Stimulated activated effector memory CD8-positive, alpha-beta T cell treated with anti-CD3 and anti-CD28 coated beads, Interleukin-12 subunit alpha, Interleukin-12 subunit beta, amount 100 ng/mL, for 72 hours (primary cell): Measurements from ENCODE around the gene OR6N2.

ENCODE experiments used
- ATAC-seq: fragments of 150-1000 bp; cut with Tn5 transposase; 2 replicates; pipeline ENCODE4 v1.10.0; 2021
- DNase-seq, 2 donors: peaks; one replicate each; pipeline ENCODE4 v3.0.0; 2021 to 2022; ENCODE audit warnings: low spot score in 2 of 2
- H3K27ac Mint-ChIP-seq: one replicate; pipeline ENCODE4 v1.8.0; 2022; ENCODE audit warnings: mild to moderate bottlenecking, mixed read lengths
- H3K36me3 Mint-ChIP-seq: one replicate; pipeline ENCODE4 v1.8.0; 2022; ENCODE audit warnings: mild to moderate bottlenecking, mixed read lengths
- H3K4me1 Mint-ChIP-seq: one replicate; pipeline ENCODE4 v1.8.0; 2022; ENCODE audit warnings: mixed read lengths
- H3K4me3 Mint-ChIP-seq: one replicate; pipeline ENCODE4 v1.8.0; 2022; ENCODE audit warnings: mild to moderate bottlenecking, mixed read lengths
- H3K9me3 Mint-ChIP-seq: one replicate; pipeline ENCODE4 v1.8.0; 2022; ENCODE audit warnings: mixed read lengths

Gene OR6N2, protein sequence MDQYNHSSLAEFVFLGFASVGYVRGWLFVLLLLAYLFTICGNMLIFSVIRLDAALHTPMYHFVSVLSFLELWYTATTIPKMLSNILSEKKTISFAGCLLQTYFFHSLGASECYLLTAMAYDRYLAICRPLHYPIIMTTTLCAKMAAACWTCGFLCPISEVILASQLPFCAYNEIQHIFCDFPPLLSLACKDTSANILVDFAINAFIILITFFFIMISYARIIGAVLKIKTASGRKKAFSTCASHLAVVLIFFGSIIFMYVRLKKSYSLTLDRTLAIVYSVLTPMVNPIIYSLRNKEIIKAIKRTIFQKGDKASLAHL

DNA sequence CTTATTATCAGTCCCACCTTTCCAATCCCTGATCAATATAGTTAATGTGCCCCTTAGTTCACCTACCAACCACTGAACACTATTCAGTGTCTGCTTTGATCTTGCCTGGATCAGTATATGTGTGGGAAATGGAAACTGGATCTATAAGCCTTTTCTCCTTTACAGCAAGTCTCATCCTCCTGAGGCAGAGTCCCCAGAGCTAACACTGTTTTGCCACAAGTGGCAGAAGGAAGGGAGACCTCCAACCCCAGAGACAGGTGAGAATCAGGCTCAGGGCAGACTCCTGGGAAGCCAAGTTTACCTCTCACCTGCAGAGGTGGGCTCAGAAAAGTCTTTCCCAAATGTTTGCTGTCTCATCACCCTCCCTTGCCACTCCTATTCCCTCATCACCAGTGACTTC is at the start of gene OR6N2:
TSS of gene OR6N2 (minus strand) at position 101 of the 400 bp plus-strand sequence. CDS start 3,569 bp downstream, outside the sequence.
- H3K27ac Mint-ChIP-seq: no peak within 1 kb of the TSS

DNA sequence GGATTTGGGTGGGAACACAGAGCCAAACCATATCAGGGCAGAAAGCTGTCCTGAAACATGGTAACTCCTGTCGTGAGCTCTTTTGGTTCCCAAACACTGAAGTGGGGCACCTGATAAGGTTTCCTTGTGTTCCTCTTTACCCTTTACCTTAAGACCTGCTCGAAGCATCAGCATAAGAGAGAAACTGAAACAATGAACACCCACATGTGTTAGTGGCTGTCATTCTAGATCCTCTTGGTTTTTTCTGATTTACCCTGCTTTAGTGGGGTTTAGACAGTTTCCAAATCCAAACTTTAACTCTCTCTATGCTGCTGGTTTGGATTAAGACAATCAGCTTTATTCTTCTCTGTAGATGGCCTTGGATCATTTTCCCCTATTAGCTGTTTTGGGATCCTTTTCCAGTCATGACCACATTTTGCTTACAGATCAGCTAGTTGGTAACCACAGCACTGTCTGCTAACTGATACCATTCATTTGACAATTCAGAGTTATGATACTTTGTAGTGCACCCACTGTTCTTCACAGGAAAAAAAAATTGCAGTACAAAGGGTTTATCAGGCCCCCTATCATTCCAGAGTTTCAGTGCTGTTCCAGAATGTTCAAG is 49.2 kb upstream of the OR6N2 start:
- H3K27ac Mint-ChIP-seq: no peak overlapping the region
- peaks cover 16% of the 10 kb centered on the region for H3K9me3 Mint-ChIP-seq
- peaks cover 11% of the 10 kb centered on the region for H3K4me1 Mint-ChIP-seq
- ATAC-seq (peak; percentile 83), DNase-seq (no peak)
- H3K4me3 Mint-ChIP-seq: peak overlapping the region; percentile 12
- no peaks in the 10 kb centered on the region for H3K36me3 Mint-ChIP-seq

More for the DNA sequence above, at the start of gene OR6N2:
- DNase-seq: no peak
- Mint-ChIP-seq H3K36me3 (no peaks in the 10 kb centered on the region), H3K4me1 (peaks cover 9% of the 10 kb centered on the region), H3K4me3 (no peak within 1 kb of the TSS), H3K9me3 (no peaks in the 10 kb centered on the region)
- ATAC-seq: no peak

DNA sequence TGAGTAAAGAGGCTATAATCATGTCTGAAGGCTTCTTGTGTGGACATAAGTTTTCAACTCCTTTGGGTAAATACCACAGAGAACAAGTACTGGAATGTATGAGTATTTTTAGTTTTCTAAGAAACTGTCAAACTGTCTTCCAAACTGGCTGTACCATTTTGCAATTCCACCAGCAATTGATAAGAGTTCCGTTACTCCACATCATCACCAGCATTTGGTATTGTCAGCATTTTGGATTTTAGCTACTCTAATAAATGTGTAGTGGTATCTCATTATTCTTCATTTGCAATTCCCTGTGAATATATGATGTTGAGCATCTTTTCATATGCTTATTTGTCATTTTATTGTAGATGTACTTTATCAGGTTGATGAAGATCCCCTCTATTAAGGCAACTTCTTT is 40.7 kb upstream of the OR6N2 start:
- no peak overlapping the region for H3K27ac Mint-ChIP-seq
- DNase-seq: no peak
- no peaks in the 10 kb centered on the region for H3K36me3 Mint-ChIP-seq
- no peaks in the 10 kb centered on the region for H3K9me3 Mint-ChIP-seq
- no peak for ATAC-seq
- H3K4me1 Mint-ChIP-seq: peaks cover 29% of the 10 kb centered on the region
- no peak overlapping the region for H3K4me3 Mint-ChIP-seq

DNA sequence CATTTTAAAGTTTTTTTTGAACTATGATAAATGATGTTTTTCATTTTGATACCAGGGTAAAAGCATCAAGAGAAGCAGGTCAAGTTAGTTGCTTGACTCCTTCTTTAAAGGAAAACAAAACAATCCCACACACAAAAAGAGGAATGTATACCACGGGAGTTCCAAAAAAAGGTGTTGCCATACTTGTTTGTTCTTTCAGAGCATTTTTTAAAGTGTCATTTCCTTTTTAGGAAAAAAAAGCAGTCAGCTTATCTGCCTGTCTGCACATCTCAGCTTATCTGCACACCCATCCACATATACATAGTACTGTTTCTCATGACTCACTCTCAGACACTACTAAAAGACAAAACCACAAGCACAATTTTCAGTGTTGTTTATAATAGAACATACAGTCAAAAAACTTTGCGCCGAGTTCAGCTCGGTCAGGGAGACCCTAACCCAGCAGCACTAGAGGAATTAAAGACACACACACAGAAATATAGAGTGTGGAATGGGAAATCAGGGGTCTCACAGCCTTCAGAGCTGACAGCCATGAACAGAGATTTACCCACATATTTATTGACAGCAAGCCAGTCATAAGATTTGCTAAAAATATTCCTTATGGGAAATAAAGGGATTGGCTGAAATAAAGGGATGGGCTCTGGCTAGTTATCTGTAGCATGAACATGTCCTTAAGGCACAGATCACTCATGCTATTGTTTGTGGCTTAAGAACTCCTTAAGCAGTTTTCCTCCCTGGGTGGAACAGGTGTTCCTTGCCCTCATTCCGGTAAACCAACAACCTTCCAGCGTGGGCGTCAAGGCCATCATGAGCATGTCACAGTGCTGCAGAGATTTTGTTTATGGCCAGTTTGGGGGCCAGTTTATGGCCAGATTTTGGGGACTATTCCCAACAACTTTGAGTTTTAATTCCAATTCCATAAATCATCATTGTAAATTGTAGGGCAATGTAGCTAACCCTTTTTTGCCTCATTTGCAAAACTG is 38.7 kb upstream of the OR6N2 start:
- ATAC-seq (peak; percentile 100), DNase-seq (no peak)
- Mint-ChIP-seq H3K27ac (peak overlapping the region; percentile 53), H3K4me1 (peaks cover 29% of the 10 kb centered on the region), H3K9me3 (no peaks in the 10 kb centered on the region), H3K4me3 (peak overlapping the region; percentile 37), H3K36me3 (no peaks in the 10 kb centered on the region)

DNA sequence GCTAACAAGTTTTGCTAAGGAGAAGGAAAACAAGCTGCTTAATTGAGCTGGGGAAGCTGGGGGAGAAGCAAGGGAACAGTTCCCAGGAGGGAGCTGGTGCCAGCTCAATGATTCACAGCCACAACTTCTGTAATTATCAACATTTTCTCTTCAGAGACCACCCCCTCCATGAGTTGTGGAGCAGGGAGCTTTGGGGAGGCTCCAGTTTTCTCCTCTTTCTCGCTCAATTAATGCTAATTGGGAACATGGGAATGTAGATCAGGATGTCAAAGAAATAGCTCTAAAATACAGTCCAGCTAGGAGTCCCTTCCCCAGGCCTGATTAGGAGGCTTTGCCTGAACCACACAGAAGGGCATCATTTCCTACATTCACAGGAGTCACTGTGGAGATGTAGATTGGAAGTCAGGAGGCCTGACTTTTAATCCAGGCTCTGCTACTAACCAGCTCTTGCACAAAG is 38.0 kb upstream of the OR6N2 start:
- no peaks in the 10 kb centered on the region for H3K9me3 Mint-ChIP-seq
- H3K4me1 Mint-ChIP-seq: peaks cover 29% of the 10 kb centered on the region
- H3K4me3 Mint-ChIP-seq: peak overlapping the region; percentile 37
- DNase-seq (no peak), ATAC-seq (peak; percentile 48)
- H3K27ac Mint-ChIP-seq: peak overlapping the region; percentile 53
- no peaks in the 10 kb centered on the region for H3K36me3 Mint-ChIP-seq

DNA sequence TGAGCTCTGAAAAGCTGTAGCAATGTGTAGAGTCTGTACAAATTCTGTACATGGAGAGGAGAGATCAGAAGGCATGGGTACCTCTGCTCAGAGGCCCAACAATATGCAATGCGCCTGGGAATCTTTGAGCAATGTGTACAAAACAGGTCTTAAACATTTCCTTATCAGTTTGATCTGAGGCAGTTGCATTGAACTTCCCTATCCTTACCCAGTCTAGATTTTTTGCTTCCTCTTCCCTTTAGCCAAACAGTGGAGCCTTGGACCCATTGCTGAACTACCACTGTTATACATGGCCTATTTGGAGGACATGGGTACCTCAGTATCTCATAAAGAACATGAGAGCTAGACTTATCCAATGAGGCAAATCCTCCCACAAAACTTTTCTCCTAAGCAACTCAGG is 37.6 kb upstream of the OR6N2 start:
- H3K4me3 Mint-ChIP-seq: peak overlapping the region; percentile 37
- DNase-seq (no peak), ATAC-seq (no peak)
- H3K9me3 Mint-ChIP-seq: no peaks in the 10 kb centered on the region
- no peaks in the 10 kb centered on the region for H3K36me3 Mint-ChIP-seq
- H3K27ac Mint-ChIP-seq: peak overlapping the region; percentile 53
- H3K4me1 Mint-ChIP-seq: peaks cover 29% of the 10 kb centered on the region

DNA sequence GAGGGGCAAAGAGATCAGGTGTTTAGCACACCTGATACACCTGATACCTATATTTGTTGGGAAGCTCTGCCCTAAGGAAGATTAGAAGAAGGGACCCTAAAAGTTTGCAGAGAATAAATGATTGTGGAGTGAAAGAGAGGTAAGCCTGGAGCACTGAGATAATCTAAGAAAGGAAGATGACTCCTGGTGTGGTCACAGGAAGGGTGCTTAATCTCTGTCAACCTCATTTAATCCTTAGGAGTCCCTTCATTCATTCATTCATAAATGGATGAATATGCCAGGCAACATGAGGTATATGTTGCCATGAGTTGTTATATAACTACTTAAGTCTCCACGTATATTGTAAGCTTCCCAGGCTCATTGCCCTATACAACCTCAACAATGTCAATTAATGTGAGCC is 34.0 kb upstream of the OR6N2 start:
- Mint-ChIP-seq H3K27ac (no peak overlapping the region), H3K36me3 (no peaks in the 10 kb centered on the region), H3K4me3 (no peak overlapping the region), H3K9me3 (no peaks in the 10 kb centered on the region), H3K4me1 (peaks cover 27% of the 10 kb centered on the region)
- DNase-seq: no peak
- ATAC-seq: no peak

DNA sequence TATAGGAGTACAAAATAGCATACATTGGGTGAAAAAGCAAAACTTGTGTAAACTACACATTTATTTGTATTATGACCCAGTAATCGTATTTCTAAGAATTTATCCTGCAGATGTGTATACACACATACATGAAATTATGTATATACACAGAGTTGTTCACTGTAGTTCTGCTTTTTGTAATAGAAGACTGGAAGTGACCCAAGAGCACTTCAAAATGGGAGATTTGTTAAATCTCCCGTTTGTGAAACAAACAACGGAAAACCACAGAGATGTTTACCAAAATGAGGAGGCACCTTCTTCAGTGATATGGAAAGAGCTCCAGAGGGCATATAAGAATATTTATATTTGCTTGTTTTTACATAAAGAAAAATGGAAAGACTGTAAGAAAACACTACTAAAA is 32.2 kb upstream of the OR6N2 start:
- DNase-seq (no peak), ATAC-seq (no peak)
- Mint-ChIP-seq H3K9me3 (no peaks in the 10 kb centered on the region), H3K4me3 (no peak overlapping the region), H3K27ac (no peak overlapping the region), H3K36me3 (no peaks in the 10 kb centered on the region), H3K4me1 (peaks cover 9% of the 10 kb centered on the region)

DNA sequence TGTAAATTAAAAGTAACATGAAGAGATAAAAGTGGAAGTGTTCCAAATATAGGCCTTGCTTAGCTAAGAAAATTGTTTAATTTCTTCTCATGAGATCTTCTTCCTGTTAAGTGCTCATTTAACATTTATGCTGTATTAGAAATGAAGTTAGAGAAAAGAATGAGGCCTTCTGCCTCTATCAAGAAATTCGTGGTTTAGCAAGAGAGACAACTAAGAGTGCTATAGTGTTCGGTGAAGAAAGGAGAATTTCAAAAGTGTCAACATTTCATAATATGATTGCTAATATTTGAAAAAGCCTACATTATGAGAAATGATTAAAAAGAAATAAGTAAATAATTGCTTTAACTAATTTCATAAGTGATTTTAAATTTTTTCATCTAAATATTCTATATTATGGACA is 31.3 kb upstream of the OR6N2 start:
- H3K4me3 Mint-ChIP-seq: no peak overlapping the region
- H3K27ac Mint-ChIP-seq: no peak overlapping the region
- no peaks in the 10 kb centered on the region for H3K9me3 Mint-ChIP-seq
- H3K36me3 Mint-ChIP-seq: no peaks in the 10 kb centered on the region
- peaks cover under 1% of the 10 kb centered on the region for H3K4me1 Mint-ChIP-seq
- no peak for ATAC-seq
- no peak for DNase-seq

DNA sequence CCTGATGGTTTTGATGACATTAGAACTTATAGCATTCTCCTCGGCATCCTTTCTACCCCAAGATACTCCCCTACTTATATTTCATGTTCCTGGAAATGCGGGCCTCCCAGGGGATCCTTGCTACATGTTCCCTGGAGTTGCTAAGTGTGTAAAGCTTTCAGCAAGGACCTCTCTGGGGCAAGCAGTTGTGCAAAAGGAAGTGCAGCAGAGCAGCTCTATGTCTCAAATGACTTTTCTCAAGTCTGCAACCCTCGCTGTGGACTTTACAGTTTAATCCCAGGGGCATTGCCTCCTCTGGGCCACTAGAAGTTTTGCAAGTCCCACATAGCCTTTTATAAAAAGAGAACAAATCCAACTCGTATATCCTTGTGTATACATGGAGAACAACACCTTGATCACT is 29.3 kb upstream of the OR6N2 start:
- DNase-seq: no peak
- Mint-ChIP-seq H3K36me3 (no peaks in the 10 kb centered on the region), H3K27ac (no peak overlapping the region), H3K4me1 (no peaks in the 10 kb centered on the region), H3K4me3 (no peak overlapping the region), H3K9me3 (no peaks in the 10 kb centered on the region)
- no peak for ATAC-seq

DNA sequence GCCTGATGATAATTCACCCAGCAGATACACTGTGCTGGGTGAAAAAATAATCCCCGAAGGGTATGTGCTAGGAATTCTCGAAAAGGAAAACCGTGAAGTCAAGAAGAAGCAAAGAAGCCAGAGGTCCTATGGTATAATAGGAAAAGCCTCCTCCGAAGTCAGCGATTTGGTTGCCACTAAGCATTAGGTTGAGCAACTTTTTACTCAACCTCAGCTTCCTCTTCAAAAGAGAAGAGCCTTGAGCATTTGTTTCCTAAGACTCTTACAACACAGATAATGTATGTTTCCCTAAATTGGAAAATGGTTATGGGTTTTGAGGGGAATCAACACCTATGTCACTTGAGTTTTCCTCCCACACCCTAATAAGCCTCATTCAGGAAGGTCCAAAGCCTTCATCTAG is 28.9 kb upstream of the OR6N2 start:
- DNase-seq: no peak
- Mint-ChIP-seq H3K4me3 (no peak overlapping the region), H3K4me1 (no peaks in the 10 kb centered on the region), H3K27ac (no peak overlapping the region), H3K9me3 (no peaks in the 10 kb centered on the region), H3K36me3 (no peaks in the 10 kb centered on the region)
- no peak for ATAC-seq

DNA sequence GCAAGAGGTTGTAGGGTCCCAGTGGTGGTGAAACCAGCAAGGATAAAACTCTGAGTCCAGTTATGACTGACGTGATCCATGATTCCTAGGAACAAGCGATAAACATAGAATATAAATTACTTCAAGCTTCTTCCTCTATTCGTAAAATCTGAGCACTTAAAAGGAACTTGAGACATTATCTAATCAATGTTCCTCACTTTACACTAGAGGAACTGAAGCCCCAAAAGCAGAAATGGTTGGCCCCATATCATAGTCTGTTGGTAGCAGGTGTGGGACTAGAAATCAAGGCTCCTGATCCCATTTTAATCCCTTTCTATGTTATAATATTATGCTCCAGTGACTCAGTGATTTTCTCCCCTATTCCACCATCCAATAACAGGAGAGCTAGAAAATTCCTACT is 28.3 kb upstream of the OR6N2 start:
- H3K9me3 Mint-ChIP-seq: no peaks in the 10 kb centered on the region
- no peaks in the 10 kb centered on the region for H3K36me3 Mint-ChIP-seq
- no peak overlapping the region for H3K27ac Mint-ChIP-seq
- DNase-seq (no peak), ATAC-seq (no peak)
- H3K4me3 Mint-ChIP-seq: no peak overlapping the region
- H3K4me1 Mint-ChIP-seq: no peaks in the 10 kb centered on the region

DNA sequence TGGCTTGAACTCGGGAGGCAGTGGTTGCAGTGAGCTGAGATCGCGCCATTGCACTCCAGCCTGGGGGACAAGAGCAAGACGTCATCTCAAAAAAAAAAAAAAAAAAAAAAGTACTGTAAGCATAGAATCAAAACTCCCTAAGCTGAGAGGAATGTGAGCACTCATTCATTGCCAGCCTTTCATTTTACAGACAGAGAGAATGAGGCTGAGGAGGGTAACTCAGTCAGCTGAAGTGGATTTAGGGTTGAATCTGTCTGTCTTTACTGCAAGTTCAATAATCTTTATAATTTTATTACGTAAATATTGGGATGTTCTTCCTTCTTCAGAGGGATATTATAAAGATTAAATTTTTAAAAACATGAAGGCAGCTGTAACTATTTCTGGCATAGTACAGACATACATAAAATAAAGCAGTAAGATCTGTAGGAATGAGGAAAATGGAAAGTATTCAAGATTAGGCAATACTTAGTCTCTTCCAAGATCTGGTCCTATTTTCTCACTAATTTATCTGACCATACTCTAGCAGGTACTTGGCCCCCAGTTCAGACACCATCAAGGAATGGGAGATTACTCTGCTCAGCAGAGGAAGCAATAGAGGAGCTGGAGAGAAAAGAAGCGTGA is 26.0 kb upstream of the OR6N2 start:
- Mint-ChIP-seq H3K27ac (no peak overlapping the region), H3K4me3 (no peak overlapping the region), H3K36me3 (no peaks in the 10 kb centered on the region), H3K9me3 (no peaks in the 10 kb centered on the region), H3K4me1 (no peaks in the 10 kb centered on the region)
- DNase-seq (no peak), ATAC-seq (no peak)

DNA sequence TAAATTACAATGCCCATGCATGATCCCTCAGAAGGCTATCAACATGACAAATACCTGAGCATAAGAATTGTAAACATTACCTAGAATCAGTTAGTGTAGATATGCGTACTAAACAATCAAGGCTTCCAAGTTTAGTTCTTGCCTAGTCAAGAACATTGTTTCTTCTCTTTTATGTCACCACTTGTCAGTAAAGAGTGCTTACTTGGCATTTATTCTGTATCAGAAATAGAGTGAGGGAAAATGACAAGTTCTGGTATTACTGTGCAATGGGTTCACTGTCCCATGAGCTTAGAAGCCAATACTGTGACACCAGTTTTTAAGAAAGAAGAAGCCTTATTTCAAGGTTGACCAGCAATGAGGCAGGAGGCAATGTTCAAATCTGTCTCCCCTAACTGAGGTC is 22.7 kb upstream of the OR6N2 start:
- H3K4me3 Mint-ChIP-seq: no peak overlapping the region
- no peaks in the 10 kb centered on the region for H3K36me3 Mint-ChIP-seq
- no peak overlapping the region for H3K27ac Mint-ChIP-seq
- ATAC-seq: no peak
- DNase-seq: no peak
- H3K9me3 Mint-ChIP-seq: no peaks in the 10 kb centered on the region
- H3K4me1 Mint-ChIP-seq: no peaks in the 10 kb centered on the region

DNA sequence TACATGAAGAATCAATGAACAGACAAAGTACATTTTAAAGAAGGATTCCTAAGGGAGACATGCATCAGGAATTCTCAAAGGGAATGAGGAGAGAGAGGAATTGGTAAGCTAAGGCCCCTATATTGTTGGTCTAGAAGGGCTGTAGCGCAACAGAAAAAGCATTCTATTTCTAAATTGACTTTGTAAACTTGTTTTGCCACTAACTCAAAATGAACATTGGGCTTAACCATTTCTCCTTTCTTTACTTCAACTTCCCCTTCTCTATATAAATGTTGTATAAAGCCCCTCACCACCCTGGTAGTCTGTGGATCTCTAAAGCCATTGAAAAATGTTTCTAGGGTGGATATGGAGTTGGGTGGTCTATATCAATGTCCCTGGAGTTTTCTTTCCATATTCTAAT is 20.4 kb upstream of the OR6N2 start:
- Mint-ChIP-seq H3K4me3 (no peak overlapping the region), H3K27ac (no peak overlapping the region)
- ATAC-seq: no peak

More for the DNA sequence above, 20.4 kb upstream of the OR6N2 start:
- no peaks in the 10 kb centered on the region for H3K36me3 Mint-ChIP-seq
- no peaks in the 10 kb centered on the region for H3K9me3 Mint-ChIP-seq
- no peaks in the 10 kb centered on the region for H3K4me1 Mint-ChIP-seq
- DNase-seq: no peak
